ENCODE measurements around the gene CAPZA3.
"Not testable (repeated sequence)": the region's sequence is repeated elsewhere in the genome, so short reads cannot be mapped to it uniquely, and the experiment has no call there.

Gene CAPZA3, protein sequence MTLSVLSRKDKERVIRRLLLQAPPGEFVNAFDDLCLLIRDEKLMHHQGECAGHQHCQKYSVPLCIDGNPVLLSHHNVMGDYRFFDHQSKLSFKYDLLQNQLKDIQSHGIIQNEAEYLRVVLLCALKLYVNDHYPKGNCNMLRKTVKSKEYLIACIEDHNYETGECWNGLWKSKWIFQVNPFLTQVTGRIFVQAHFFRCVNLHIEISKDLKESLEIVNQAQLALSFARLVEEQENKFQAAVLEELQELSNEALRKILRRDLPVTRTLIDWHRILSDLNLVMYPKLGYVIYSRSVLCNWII

DNA sequence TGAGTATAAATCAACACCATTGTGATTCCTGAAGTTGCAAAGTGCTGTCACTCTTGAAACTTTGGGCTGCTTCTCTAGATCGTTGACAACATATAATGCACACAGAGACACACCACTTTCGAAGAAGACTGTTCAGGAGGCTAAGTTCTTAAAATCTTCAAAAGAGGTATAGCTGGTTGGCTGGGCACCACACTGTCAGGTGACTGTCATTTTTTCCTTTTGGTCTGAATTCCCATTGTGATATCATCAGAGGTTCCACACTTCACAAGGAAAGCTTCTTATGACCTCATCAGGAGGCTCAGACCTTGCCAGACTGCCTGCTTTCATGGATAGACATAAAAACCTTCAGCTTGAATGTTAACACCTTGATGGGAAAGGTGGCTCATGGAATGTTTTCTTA is at the start of gene CAPZA3, which contains the start of gene PLCZ1:
CAPZA3 (plus strand) TSS at position 301 of the 400 bp plus-strand sequence. CDS start 150 bp downstream, outside the sequence.
PLCZ1 (minus strand) TSS at position 194 of the 400 bp plus-strand sequence. CDS start 641 bp downstream, outside the sequence.
- no peak within 1 kb of the TSS for H3K4me3 ChIP-seq (ENCODE audit: low read depth in 1 of 2, low read length in 2 of 2)
- no peaks in the 10 kb centered on the region for H3K4me1 ChIP-seq (ENCODE audit: control insufficient read depth in 1 of 2, insufficient read depth in 2 of 2, low read length in 2 of 2)
- H3K9me3 ChIP-seq (ENCODE audit: control insufficient read depth in 1 of 2, low read length in 2 of 2) = peaks cover 0 to 4% of the 10 kb centered on the region in 2 donors
- no peaks in the 10 kb centered on the region for H3K27me3 ChIP-seq (ENCODE audit: low read depth, low read length)
- no peak within 1 kb of the TSS for H3K27ac ChIP-seq (ENCODE audit: low read length)
- H3K36me3 ChIP-seq (ENCODE audit: control insufficient read depth in 1 of 2, insufficient read depth in 2 of 2, low read length in 2 of 2) = no peaks in the 10 kb centered on the region

DNA sequence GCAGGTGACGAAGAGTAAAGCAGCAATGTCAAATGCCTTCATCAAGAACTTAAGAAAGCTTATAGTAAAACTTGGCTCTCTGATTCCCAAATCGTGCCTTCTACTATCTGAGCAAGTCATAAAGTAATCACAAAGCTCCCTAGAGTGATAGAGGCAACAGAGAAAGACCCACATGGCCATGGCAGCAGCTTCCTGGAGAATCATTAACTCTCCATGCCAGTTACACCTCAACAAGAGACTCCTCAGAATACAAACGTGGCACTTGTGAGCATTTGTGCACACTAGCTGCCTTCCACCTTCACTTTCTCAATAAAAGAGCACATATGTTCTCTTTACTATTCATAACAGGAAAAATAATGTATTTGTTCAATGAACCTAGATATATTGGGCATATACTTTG is 48.1 kb upstream of the CAPZA3 start:
- Histone ChIP-seq H3K4me1 (ENCODE audit: control insufficient read depth in 1 of 2, insufficient read depth in 2 of 2, low read length in 2 of 2) (no peaks in the 10 kb centered on the region), H3K36me3 (ENCODE audit: control insufficient read depth in 1 of 2, insufficient read depth in 2 of 2, low read length in 2 of 2) (no peaks in the 10 kb centered on the region), H3K4me3 (ENCODE audit: low read depth in 1 of 2, low read length in 2 of 2) (no peak overlapping the region), H3K9me3 (ENCODE audit: control insufficient read depth in 1 of 2, low read length in 2 of 2) (no peaks in the 10 kb centered on the region), H3K27ac (ENCODE audit: low read length) (no peak overlapping the region), H3K27me3 (ENCODE audit: low read depth, low read length) (no peaks in the 10 kb centered on the region)

DNA sequence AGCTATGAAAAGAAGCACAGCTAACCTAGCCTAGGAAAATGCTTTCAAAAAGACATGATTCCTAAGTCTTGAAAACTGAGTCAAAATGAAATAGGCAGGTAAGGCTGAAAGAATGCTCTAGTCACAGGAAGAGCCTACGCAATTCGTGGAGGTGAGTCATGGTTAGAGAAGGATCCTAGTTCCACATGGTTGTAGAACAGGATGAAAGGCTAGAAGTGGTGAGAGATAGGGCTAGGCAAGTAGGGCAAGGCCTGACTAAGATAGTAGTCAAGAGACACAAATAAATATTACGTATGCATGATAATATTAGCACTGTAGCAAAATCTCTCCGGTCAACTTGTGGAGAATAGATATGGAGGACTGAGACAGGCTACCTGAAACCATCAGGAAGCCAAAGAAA is 47.3 kb upstream of the CAPZA3 start:
- no peaks in the 10 kb centered on the region for H3K27me3 ChIP-seq (ENCODE audit: low read depth, low read length)
- H3K27ac ChIP-seq (ENCODE audit: low read length) = no peak overlapping the region

DNA sequence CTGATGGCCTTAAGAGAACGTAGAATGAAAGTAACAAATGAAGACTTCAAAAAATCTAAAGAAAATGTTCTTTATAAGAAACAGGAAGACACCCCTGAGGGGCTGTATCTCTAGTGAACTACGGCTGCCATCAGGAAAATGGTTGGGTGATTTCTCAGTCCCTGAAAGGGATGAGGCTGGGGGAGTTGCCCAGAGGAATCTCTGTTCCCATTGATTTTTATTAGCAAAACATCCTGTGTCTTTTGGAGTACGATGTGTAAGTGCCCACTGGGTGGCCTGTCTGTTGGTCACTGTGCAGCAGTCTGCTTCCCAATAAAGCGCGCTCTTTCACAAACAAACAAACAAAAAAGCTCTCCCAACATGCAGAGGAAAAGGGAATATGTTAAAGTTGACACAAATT is 43.9 kb upstream of the CAPZA3 start:
- H3K36me3 ChIP-seq (ENCODE audit: control insufficient read depth in 1 of 2, insufficient read depth in 2 of 2, low read length in 2 of 2); H3K9me3 ChIP-seq (ENCODE audit: control insufficient read depth in 1 of 2, low read length in 2 of 2); H3K27me3 ChIP-seq (ENCODE audit: low read depth, low read length): not testable (repeated sequence)

More for the DNA sequence above, 47.3 kb upstream of the CAPZA3 start:
- H3K4me1 ChIP-seq (ENCODE audit: control insufficient read depth in 1 of 2, insufficient read depth in 2 of 2, low read length in 2 of 2) = no peaks in the 10 kb centered on the region
- no peaks in the 10 kb centered on the region for H3K36me3 ChIP-seq (ENCODE audit: control insufficient read depth in 1 of 2, insufficient read depth in 2 of 2, low read length in 2 of 2)
- no peak overlapping the region for H3K4me3 ChIP-seq (ENCODE audit: low read depth in 1 of 2, low read length in 2 of 2)
- no peaks in the 10 kb centered on the region for H3K9me3 ChIP-seq (ENCODE audit: control insufficient read depth in 1 of 2, low read length in 2 of 2)

DNA sequence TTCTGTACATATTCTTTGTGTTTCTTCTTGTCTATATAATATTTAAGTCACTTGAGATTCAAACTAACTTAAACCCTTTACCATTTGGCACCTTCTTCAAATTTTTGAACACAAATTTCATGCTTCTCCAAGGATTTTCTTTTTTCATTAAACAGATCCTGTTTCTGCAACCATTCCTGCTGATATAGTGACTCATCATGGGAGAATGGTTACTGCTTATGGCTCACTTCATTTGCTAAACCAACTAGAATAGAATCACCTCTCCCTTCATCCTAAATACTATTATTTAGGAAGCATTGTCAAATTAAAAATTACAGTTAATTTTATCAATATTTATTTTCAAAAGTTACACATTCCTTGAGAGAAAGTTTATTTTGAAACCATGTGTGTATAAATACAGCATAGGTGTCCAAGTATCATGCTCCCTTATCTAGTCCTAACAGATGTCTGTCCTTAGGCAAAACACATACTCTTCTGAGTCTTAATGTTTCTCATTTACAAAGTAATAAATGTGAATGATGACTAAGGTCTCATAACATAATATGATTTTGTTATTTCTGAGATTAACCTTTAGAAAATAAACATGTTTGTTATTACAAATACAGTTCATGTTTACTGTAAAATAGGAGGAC is 40.8 kb upstream of the CAPZA3 start:
- H3K27ac ChIP-seq (ENCODE audit: low read length) = no peak overlapping the region
- H3K4me3 ChIP-seq (ENCODE audit: low read depth in 1 of 2, low read length in 2 of 2) = no peak overlapping the region
- H3K9me3 ChIP-seq (ENCODE audit: control insufficient read depth in 1 of 2, low read length in 2 of 2) = no peaks in the 10 kb centered on the region
- H3K36me3 ChIP-seq (ENCODE audit: control insufficient read depth in 1 of 2, insufficient read depth in 2 of 2, low read length in 2 of 2) = no peaks in the 10 kb centered on the region
- no peaks in the 10 kb centered on the region for H3K27me3 ChIP-seq (ENCODE audit: low read depth, low read length)
- H3K4me1 ChIP-seq (ENCODE audit: control insufficient read depth in 1 of 2, insufficient read depth in 2 of 2, low read length in 2 of 2) = no peaks in the 10 kb centered on the region

More for the DNA sequence above, 43.9 kb upstream of the CAPZA3 start:
- H3K27ac ChIP-seq (ENCODE audit: low read length); H3K4me1 ChIP-seq (ENCODE audit: control insufficient read depth in 1 of 2, insufficient read depth in 2 of 2, low read length in 2 of 2); H3K4me3 ChIP-seq (ENCODE audit: low read depth in 1 of 2, low read length in 2 of 2): not testable (repeated sequence)

DNA sequence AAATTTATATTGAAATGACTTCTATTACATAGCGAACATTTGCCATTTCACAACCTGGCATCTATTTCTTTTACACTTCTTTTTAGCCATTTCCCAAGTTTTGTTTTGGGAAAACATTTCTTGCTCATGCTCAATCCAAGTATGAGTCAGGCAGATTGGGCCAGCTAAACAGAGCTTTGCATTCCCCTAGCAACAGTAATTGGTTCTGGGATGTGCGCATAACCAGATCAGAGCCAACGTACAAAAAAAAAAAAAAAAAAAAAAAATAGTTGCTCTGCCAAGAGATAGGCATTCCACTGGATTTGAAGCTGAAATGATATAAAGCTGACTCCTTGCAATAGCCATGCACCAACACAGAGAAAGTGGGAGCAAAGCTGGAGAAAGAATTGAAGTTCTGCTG is 37.6 kb upstream of the CAPZA3 start:
- Histone ChIP-seq H3K36me3 (ENCODE audit: control insufficient read depth in 1 of 2, insufficient read depth in 2 of 2, low read length in 2 of 2) (no peaks in the 10 kb centered on the region), H3K27ac (ENCODE audit: low read length) (no peak overlapping the region)

DNA sequence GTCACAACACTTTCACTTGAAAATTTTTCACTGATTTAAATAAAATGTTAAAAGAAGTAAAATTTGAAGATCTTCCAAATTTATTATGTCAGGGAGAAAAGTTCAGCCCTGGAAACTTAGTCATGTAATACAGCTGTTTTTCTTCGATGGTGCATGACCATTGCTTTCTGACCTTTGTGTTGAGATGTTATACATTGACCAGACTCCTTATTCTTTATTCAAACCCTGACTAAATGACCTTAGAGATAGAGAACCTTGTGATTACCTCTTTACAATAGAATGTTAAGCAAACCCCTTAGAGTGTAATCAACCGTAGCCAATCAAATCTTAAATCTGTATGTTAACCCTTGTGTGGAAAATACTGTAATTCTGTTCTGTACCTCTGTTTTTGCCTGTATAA is 34.6 kb upstream of the CAPZA3 start:
- peaks cover 0 to 2% of the 10 kb centered on the region in 2 donors for H3K9me3 ChIP-seq (ENCODE audit: control insufficient read depth in 1 of 2, low read length in 2 of 2)
- no peaks in the 10 kb centered on the region for H3K4me1 ChIP-seq (ENCODE audit: control insufficient read depth in 1 of 2, insufficient read depth in 2 of 2, low read length in 2 of 2)
- H3K4me3 ChIP-seq (ENCODE audit: low read depth in 1 of 2, low read length in 2 of 2) = no peak overlapping the region
- no peak overlapping the region for H3K27ac ChIP-seq (ENCODE audit: low read length)
- H3K36me3 ChIP-seq (ENCODE audit: control insufficient read depth in 1 of 2, insufficient read depth in 2 of 2, low read length in 2 of 2) = no peaks in the 10 kb centered on the region
- no peaks in the 10 kb centered on the region for H3K27me3 ChIP-seq (ENCODE audit: low read depth, low read length)

More for the DNA sequence above, 37.6 kb upstream of the CAPZA3 start:
- Histone ChIP-seq H3K4me3 (ENCODE audit: low read depth in 1 of 2, low read length in 2 of 2) (no peak overlapping the region), H3K27me3 (ENCODE audit: low read depth, low read length) (no peaks in the 10 kb centered on the region), H3K4me1 (ENCODE audit: control insufficient read depth in 1 of 2, insufficient read depth in 2 of 2, low read length in 2 of 2) (no peaks in the 10 kb centered on the region), H3K9me3 (ENCODE audit: control insufficient read depth in 1 of 2, low read length in 2 of 2) (no peaks in the 10 kb centered on the region)

DNA sequence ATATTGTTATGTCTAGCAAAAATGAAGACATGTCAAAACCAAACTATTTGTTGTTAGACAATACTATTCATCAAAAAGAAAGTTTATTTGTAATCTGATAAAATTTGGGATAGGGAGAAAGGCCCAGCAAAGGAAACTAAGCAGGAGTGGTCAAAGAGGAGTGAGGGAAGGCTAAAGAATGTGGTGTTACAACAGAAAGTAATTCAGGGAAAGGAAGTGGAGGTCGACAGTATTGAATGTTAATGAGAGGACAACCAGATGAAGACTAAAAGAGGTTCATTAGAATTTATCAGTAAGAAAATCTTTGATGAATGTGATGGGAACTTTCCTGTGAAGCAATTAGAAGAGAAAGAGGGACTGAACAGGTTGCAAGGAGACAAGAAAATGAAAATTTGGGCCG is 34.0 kb upstream of the CAPZA3 start:
- Histone ChIP-seq H3K27me3 (ENCODE audit: low read depth, low read length) (no peaks in the 10 kb centered on the region), H3K36me3 (ENCODE audit: control insufficient read depth in 1 of 2, insufficient read depth in 2 of 2, low read length in 2 of 2) (no peaks in the 10 kb centered on the region), H3K4me1 (ENCODE audit: control insufficient read depth in 1 of 2, insufficient read depth in 2 of 2, low read length in 2 of 2) (no peaks in the 10 kb centered on the region), H3K4me3 (ENCODE audit: low read depth in 1 of 2, low read length in 2 of 2) (no peak overlapping the region), H3K9me3 (ENCODE audit: control insufficient read depth in 1 of 2, low read length in 2 of 2) (peaks cover 0 to 2% of the 10 kb centered on the region in 2 donors), H3K27ac (ENCODE audit: low read length) (no peak overlapping the region)

DNA sequence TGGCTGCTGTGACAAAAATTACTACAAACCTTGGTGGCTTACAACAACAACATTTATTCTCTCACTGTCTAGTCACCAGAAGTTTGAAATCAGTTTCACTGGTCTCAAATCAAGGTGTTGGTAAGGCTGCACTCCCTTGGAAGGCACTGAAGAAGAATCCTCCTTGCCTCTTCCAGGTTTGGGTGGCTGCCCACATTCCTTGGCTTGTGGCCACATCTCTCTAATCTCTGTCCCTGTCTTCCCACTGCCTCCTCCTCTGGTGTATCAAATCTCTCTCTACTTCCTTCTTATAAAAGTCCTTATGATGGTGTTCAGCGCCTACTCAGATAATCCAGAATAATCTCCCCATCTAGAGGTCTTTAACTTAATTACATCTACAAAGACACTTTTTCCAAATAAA is 31.1 kb upstream of the CAPZA3 start:
- H3K4me1 ChIP-seq (ENCODE audit: control insufficient read depth in 1 of 2, insufficient read depth in 2 of 2, low read length in 2 of 2) = no peaks in the 10 kb centered on the region
- H3K36me3 ChIP-seq (ENCODE audit: control insufficient read depth in 1 of 2, insufficient read depth in 2 of 2, low read length in 2 of 2) = no peaks in the 10 kb centered on the region
- no peak overlapping the region for H3K4me3 ChIP-seq (ENCODE audit: low read depth in 1 of 2, low read length in 2 of 2)
- no peak overlapping the region for H3K27ac ChIP-seq (ENCODE audit: low read length)
- H3K27me3 ChIP-seq (ENCODE audit: low read depth, low read length) = no peaks in the 10 kb centered on the region
- peaks cover 0 to 2% of the 10 kb centered on the region in 2 donors for H3K9me3 ChIP-seq (ENCODE audit: control insufficient read depth in 1 of 2, low read length in 2 of 2)

DNA sequence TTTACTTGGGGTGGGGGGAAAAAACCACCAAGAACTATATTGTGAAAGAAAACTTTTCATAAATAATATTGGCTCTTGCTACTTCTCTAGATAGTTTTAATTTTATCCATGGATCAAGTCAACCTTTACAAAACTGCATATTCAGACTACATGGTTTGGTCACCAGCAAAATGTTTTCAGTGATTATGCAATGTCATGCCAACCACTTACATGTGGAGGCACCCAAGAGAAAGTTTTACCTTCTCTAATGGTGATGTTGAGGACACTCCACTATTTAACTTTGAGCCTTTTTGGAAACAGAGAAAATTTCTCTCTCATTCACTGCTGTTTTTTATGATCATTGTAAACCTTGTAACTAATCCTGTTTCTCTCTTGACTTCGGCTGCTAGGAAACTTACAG is 21.7 kb upstream of the CAPZA3 start:
- no peak overlapping the region for H3K27ac ChIP-seq (ENCODE audit: low read length)
- H3K4me1 ChIP-seq (ENCODE audit: control insufficient read depth in 1 of 2, insufficient read depth in 2 of 2, low read length in 2 of 2) = no peaks in the 10 kb centered on the region

DNA sequence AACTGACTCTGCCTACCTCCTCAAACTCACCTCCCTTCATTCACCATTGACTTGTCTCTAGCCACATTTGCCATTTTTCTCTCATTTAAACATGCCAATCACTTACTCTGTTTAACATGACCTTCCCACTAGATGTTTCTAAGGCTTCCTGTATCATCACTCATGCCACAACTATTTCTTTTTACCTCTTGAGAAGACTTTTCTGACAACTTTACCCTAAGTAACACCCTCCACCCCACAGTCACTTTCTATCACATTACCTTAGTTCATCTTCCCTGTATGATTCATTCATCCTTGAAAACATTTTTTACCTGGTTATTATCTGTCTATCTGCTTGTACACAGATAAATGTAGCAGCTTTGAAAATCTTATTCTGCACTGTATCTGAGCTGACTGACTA is 19.5 kb upstream of the CAPZA3 start:
- Histone ChIP-seq H3K4me1 (ENCODE audit: control insufficient read depth in 1 of 2, insufficient read depth in 2 of 2, low read length in 2 of 2) (no peaks in the 10 kb centered on the region), H3K4me3 (ENCODE audit: low read depth in 1 of 2, low read length in 2 of 2) (no peak overlapping the region), H3K9me3 (ENCODE audit: control insufficient read depth in 1 of 2, low read length in 2 of 2) (no peaks in the 10 kb centered on the region), H3K36me3 (ENCODE audit: control insufficient read depth in 1 of 2, insufficient read depth in 2 of 2, low read length in 2 of 2) (no peaks in the 10 kb centered on the region), H3K27ac (ENCODE audit: low read length) (no peak overlapping the region), H3K27me3 (ENCODE audit: low read depth, low read length) (no peaks in the 10 kb centered on the region)

More for the DNA sequence above, 21.7 kb upstream of the CAPZA3 start:
- H3K27me3 ChIP-seq (ENCODE audit: low read depth, low read length) = no peaks in the 10 kb centered on the region
- H3K9me3 ChIP-seq (ENCODE audit: control insufficient read depth in 1 of 2, low read length in 2 of 2) = no peaks in the 10 kb centered on the region
- no peaks in the 10 kb centered on the region for H3K36me3 ChIP-seq (ENCODE audit: control insufficient read depth in 1 of 2, insufficient read depth in 2 of 2, low read length in 2 of 2)
- H3K4me3 ChIP-seq (ENCODE audit: low read depth in 1 of 2, low read length in 2 of 2) = no peak overlapping the region

All from muscle layer of duodenum (tissue), 2 donors.